SK-N-SH treated with all-trans-retinoic acid at 6 μM for 48 hours (cell line): ENCODE measurements around the gene BNC2.

Experiments
- ATAC-seq: fragments of 200-7000 bp; cut with Tn5 transposase; 3 replicates; pipeline ENCODE4 v1.9.1; 2020; ENCODE audit warnings: mild to moderate bottlenecking, moderate library complexity
- BACH2 ChIP-seq: fragments of 250-450 bp; sonication (Bioruptor Pico); IDR thresholded peaks from 2 replicates; pipeline ENCODE4 v1.9.0; 2021; ENCODE audit warnings: mild to moderate bottlenecking, borderline replicate concordance
- CREB5 ChIP-seq: fragments of 250-450 bp; sonication (Bioruptor Pico); IDR thresholded peaks from 2 replicates; pipeline ENCODE4 v1.5.1; 2020; ENCODE audit warnings: low read depth, mild to moderate bottlenecking, moderate library complexity
- CSDC2 ChIP-seq: fragments of 250-450 bp; sonication (Bioruptor Pico); IDR thresholded peaks from 2 replicates; pipeline ENCODE4 v1.5.0; 2020; ENCODE audit warnings: mild to moderate bottlenecking, moderate library complexity
- CSRNP3 ChIP-seq: fragments of 250-450 bp; sonication (Bioruptor Pico); IDR thresholded peaks from 2 replicates; pipeline ENCODE4 v1.5.1; 2021; ENCODE audit warnings: mild to moderate bottlenecking, moderate library complexity
- ESRRG ChIP-seq: fragments of 250-450 bp; sonication (Bioruptor Pico); IDR thresholded peaks from 2 replicates; pipeline ENCODE4 v1.6.1; 2021; ENCODE audit warnings: mild to moderate bottlenecking
- GLIS3 ChIP-seq: fragments of 250-450 bp; sonication (Bioruptor Pico); IDR thresholded peaks from 2 replicates; pipeline ENCODE4 v1.5.0; 2020; ENCODE audit warnings: mild to moderate bottlenecking, moderate library complexity
- ISL1 ChIP-seq: fragments of 250-450 bp; sonication (Bioruptor Pico); IDR thresholded peaks from 2 replicates; pipeline ENCODE4 v2.1.2; 2022; ENCODE audit warnings: mild to moderate bottlenecking, moderate library complexity
- OSR1 ChIP-seq: fragments of 250-450 bp; sonication (Bioruptor Pico); IDR thresholded peaks from 2 replicates; pipeline ENCODE4 v1.8.0; 2022; ENCODE audit warnings: moderate library complexity, mild to moderate bottlenecking, inconsistent platforms
- PATZ1 ChIP-seq: fragments of 250-450 bp; sonication (Bioruptor Pico); IDR thresholded peaks from 2 replicates; pipeline ENCODE4 v1.8.0; 2020; ENCODE audit warnings: mild to moderate bottlenecking, moderate library complexity, borderline replicate concordance
- PPARA ChIP-seq: fragments of 250-450 bp; sonication (Bioruptor Pico); IDR thresholded peaks from 2 replicates; pipeline ENCODE4 v1.5.0; 2020; ENCODE audit warnings: mild to moderate bottlenecking, borderline replicate concordance
- RARB ChIP-seq: fragments of 250-450 bp; sonication (Bioruptor Pico); IDR thresholded peaks from 2 replicates; pipeline ENCODE4 v1.8.0; 2021; ENCODE audit warnings: mild to moderate bottlenecking, moderate library complexity
- SNAI2 ChIP-seq: fragments of 250-450 bp; sonication (Bioruptor Pico); IDR thresholded peaks from 2 replicates; pipeline ENCODE4 v1.5.0; 2020; ENCODE audit warnings: mild to moderate bottlenecking, moderate library complexity
- TCF4 ChIP-seq: fragments of 250-450 bp; sonication (Bioruptor Pico); IDR thresholded peaks from 2 replicates; pipeline ENCODE4 v1.8.0; 2021; ENCODE audit warnings: mild to moderate bottlenecking, moderate library complexity, borderline replicate concordance
- TOX ChIP-seq: fragments of 250-450 bp; sonication (Bioruptor Pico); IDR thresholded peaks from 2 replicates; pipeline ENCODE4 v1.8.0; 2021; ENCODE audit warnings: mild to moderate bottlenecking, moderate library complexity, borderline replicate concordance
- TSHZ2 ChIP-seq: fragments of 250-450 bp; sonication (Bioruptor Pico); IDR thresholded peaks from 2 replicates; pipeline ENCODE4 v1.5.0; 2020; ENCODE audit warnings: mild to moderate bottlenecking, moderate library complexity
- ZC3H10 ChIP-seq: fragments of 250-450 bp; sonication (Bioruptor Pico); IDR thresholded peaks from 2 replicates; pipeline ENCODE4 v1.5.1; 2021; ENCODE audit warnings: mild to moderate bottlenecking, moderate library complexity
- ZFP3 ChIP-seq: fragments of 250-450 bp; sonication (Bioruptor Pico); IDR thresholded peaks from 2 replicates; pipeline ENCODE4 v1.5.0; 2020; ENCODE audit warnings: mild to moderate bottlenecking, moderate library complexity
- ZFP30 ChIP-seq: fragments of 450-650 bp; formaldehyde crosslinking; IDR thresholded peaks from 2 replicates; pipeline ENCODE4 v1.5.0; 2022; ENCODE audit warnings: mild to moderate bottlenecking, moderate library complexity
- ZNF565 ChIP-seq: fragments of 450-650 bp; formaldehyde crosslinking; conservative IDR thresholded peaks from 2 replicates; pipeline ENCODE4 v1.5.0; 2020; ENCODE audit warnings: low read depth, mild to moderate bottlenecking, moderate library complexity
- ZNF70 ChIP-seq: fragments of 450-650 bp; formaldehyde crosslinking; IDR thresholded peaks from 2 replicates; pipeline ENCODE4 v1.5.0; 2020; ENCODE audit warnings: mild to moderate bottlenecking, moderate library complexity
- ZNF8 ChIP-seq: fragments of 450-650 bp; formaldehyde crosslinking; IDR thresholded peaks from 2 replicates; pipeline ENCODE4 v1.5.0; 2020; ENCODE audit warnings: mild to moderate bottlenecking, moderate library complexity

BNC2 gene

GRCh38 chr9:16727452-16728136 is 142.9 kb downstream of the BNC2 start (continued):
- TF ChIP-seq TOX (CRISPR knock-in tag), result no peak

- TF ChIP-seq PPARA (CRISPR knock-in tag) (no peak), TSHZ2 (0 out of 2 replicates have a peak, but pooled peaks have one; percentile 19), ZFP3 (peak; percentile 54; the same call in 1 of the 2 replicates)
- peak; percentile 86 for ATAC-seq
Observed at GRCh38 chr9:16726718-16727451, 143.6 kb downstream of the BNC2 start.

GRCh38 chr9:16726029-16726428 is 144.4 kb downstream of the BNC2 start:
- TF ChIP-seq PPARA (CRISPR knock-in tag), result no peak
- TF ChIP-seq ZNF8 (CRISPR knock-in tag), result no peak
- TF ChIP-seq GLIS3, result no peak
- TF ChIP-seq TOX (CRISPR knock-in tag), result no peak
- TF ChIP-seq CSRNP3 (CRISPR knock-in tag), result no peak
- TF ChIP-seq CSDC2 (CRISPR knock-in tag), result no peak
- no peak for TF ChIP-seq ISL1 (CRISPR knock-in tag)
- no peak for TF ChIP-seq ZC3H10 (CRISPR knock-in tag)
- TF ChIP-seq RARB, result no peak
- peak; percentile 62 for ATAC-seq

GRCh38 chr9:16725066-16725465 is 145.4 kb downstream of the BNC2 start:
- TF ChIP-seq TOX (CRISPR knock-in tag) (no peak), BACH2 (CRISPR knock-in tag) (no peak), GLIS3 (no peak), ZNF565 (CRISPR knock-in tag) (no peak), ESRRG (CRISPR knock-in tag) (no peak), ZNF70 (CRISPR knock-in tag) (no peak), PPARA (CRISPR knock-in tag) (no peak), TCF4 (CRISPR knock-in tag) (no peak), CREB5 (CRISPR knock-in tag) (no peak), ZC3H10 (CRISPR knock-in tag) (no peak), RARB (no peak), ISL1 (CRISPR knock-in tag) (no peak), ZNF8 (CRISPR knock-in tag) (no peak), ZFP30 (CRISPR knock-in tag) (no peak)

GRCh38 chr9:16721972-16722371 is 148.5 kb downstream of the BNC2 start:
- no peak for ATAC-seq
- TF ChIP-seq CREB5 (CRISPR knock-in tag) (no peak), ZNF565 (CRISPR knock-in tag) (no peak), ZFP30 (CRISPR knock-in tag) (no peak), ZNF70 (CRISPR knock-in tag) (no peak), PATZ1 (CRISPR knock-in tag) (no peak), RARB (no peak), ISL1 (CRISPR knock-in tag) (no peak), TOX (CRISPR knock-in tag) (no peak), BACH2 (CRISPR knock-in tag) (no peak), OSR1 (no peak), TCF4 (CRISPR knock-in tag) (no peak), SNAI2 (CRISPR knock-in tag) (no peak)

More at GRCh38 chr9:16725066-16725465, 145.4 kb downstream of the BNC2 start:
- ATAC-seq, result no peak
